NCI-H1092 (cell line): Measurements from ENCODE around the gene GTF3A.
A peak's percentile ranks its signal among the peaks of the same experiment; 100 is the strongest.

ENCODE experiments used
- DNase-seq: peaks from one replicate; lab custom pipeline; 2025; lab: John Stamatoyannopoulos, UW

Gene GTF3A

DNA sequence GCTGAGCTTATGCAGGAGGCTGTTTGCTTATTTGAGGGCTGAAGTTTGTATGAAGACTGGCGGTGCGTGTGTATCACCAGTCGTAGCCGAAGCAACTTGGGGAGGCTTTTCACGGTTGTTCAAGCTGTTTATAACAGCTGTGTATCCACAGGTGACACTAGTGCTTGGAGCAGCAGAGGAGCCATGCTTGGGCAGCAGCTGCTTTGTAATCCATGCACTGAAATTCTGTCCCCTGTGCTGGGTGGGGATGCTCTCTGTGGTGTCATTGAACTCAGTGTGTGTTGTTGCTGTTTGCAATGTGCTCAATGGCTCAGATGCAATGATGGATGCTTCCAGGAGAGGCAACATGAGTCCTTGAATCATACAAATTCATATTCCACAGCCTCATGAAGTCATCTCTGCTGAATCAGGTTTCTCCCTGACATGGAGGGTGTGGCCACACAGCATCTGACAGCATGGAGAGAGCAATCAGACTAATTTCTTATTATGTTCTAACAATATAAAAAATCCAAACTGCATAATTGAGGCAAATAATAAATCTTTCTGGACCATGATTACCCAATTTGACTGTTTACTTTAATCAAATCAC is 18.8 kb upstream of the GTF3A start:
- DNase-seq: no peak

DNA sequence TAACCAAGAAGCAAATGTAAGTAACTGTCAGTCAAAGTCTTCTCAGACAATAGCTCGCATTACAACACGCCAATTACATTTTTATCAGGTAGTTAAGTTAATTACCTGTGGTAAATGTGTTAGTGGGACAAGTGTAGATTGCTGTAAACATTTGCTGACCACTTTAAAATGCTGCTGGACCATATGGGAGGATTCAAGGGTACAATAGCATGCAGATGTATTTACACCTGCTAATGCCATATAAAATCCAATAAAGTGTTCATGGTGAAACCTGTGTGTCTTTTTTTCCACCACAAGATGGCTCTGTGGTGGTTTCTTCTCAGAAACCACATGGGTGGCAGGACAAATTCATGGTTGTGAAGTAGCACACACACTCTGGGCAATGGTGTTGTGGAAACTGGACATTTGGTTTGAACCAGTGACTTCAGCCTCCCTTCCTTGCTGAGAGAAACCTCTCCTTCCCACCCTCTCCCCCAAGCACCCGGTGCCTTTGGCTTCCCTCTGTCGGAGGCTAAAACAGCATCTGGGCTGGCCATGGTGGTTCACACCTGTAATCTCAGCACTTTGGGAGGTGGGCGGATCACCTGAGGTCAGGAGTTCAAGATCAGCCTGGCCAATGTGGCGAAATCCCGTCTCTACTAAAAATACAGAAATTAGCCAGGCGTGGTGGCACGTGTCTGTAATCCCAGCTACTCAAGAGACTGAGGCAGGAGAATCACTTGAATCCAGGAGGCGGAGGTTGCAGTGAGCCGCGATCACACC is 18.1 kb upstream of the GTF3A start:
- peak; percentile 56 for DNase-seq

DNA sequence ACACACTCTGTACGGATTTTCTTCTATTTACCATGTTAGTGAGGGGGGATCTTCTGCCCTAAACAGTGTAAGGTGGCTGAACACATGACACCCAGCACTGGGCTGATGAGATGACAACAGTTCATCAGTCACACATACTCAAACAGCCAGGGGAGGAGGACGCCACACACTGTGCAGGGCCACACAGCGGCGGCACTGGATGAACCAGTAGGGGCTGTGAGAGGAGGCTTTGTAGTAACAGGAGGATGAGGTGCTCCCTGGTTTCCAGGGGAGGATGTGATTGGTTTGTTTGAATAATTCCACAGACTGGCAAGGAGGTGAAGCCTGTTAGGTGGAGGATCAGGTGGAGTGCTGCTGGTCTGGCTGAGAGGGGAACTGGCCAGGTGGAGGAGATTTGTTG is 16.3 kb upstream of the GTF3A start:
- DNase-seq: no peak

DNA sequence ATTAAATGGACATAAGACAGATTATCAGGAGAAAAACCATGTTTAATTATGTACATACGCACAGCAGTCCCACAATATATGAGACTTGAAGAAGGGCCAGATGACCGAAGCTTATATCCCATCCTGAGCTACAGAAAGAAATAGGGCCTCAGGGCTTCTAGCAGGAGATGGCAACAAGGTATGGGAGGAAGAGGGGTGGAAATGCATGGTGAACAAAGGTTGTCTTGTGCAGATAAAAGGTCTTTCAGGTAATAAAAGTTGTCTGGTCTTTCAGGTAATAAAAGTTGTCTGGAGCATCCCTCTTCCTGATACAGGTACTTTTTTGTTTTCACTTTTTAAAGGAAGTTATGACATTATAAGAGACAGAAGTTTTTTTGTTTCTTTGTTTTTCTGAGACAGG is 15.4 kb upstream of the GTF3A start:
- DNase-seq: no peak

DNA sequence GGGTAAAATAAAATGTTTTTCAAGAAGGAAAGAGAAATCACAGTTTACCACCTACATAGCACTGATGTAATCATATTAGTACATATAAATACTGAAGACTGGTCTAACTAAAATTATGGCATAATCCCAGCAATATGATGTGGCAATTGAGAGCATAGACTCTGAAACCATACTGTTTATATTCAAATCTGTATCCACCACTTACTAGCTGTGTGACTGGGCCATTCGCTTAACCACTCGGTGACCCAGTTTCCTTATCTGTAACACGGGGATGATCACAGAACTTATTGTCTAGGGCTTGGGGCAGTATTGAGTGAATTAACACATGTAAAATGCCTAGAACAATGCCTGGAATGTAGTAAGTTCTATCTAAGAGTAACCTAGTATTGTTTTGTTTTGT is 13.1 kb upstream of the GTF3A start:
- DNase-seq: no peak

DNA sequence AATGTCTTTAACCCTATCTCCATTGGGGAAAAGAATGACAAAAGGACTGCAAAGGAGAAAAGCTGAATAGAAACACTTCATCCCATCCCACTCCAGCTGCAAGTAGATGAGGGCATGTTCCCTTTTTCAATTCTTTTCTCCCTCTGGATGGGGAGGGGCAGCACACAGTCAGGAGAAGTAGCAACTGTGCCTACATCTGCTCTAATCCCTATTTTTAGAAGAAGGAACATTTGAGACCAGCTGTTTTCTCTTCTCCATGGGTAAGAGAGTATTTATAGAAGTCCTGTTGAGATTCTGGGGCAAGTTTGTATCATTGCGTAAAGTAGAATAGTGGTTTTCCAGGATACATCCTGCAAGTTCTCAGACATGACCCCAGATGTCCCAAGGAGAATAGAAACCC is 9.3 kb upstream of the GTF3A start:
- no peak for DNase-seq

DNA sequence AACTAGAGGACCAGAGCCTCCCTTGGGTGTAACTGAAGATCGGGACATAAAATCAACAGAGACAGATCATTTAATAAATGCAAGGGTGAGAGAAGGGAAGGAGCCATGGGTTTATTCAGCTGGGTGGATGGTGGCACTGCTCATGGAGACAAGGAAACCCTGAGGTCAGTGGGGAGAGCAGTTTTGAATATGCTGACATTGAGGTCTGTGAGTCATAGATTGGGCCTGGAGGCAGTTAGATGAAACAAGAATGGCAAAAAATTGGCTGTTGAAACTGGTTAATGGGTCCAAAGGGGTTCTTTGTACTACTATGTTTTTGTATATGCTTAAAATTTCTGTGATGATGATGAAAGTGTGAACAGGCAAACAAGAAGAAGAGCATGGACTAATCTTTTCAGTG is 5.1 kb upstream of the GTF3A start:
- no peak for DNase-seq

DNA sequence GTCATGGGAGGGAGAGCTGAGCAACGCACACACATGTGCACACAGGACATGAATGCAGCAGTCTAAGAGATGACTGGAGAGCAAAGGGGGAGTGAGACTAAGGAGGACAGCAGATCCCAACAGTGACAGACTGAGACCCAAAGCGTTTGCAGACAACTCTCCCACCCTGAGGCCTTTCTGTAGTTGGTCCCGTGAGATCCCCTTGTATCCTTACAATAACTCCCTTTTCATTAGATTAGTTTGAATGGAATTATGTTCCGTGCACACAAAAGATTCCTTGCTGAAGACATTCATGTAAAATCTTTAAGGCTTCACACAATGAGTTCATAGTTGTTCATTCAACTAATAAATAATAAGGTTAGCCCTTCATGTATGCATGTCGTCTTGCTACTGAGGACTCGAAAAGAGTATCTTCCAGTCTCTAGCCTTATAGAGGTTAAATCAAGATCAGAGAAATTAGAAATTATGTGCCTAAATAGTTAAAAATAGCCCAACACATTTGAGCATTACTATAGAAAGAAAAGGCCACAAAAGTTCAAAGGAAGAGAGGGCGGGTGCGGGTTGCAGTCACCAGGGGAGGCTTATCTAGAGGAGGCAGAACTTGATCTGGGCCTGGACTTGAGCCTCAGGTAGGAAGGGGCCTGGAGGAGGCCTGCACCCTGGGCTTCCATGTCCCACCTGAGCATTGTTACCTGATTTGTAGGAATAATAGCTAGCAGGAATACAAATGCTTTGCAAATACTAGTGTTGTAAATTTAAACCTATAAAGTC is 3.1 kb upstream of the GTF3A start:
- DNase-seq: no peak

DNA sequence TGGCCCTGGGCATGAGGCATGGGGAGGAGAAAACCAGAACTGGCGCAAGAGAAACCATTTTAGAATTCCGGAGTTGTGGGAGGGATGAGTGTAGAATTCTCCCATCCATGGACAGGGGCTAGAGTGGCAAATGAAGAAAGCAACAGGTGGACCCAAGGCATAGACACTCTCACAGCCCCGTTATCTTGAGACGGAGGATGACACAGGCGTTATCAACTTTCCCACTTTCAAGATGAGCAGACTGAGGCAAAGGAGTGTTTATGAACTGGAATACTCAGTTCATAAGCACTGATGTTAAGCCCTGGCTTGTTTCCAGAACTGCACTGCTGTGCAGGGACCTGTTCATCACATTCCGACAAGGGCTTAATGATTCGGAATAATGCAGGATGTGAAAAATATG is 1.1 kb upstream of the GTF3A start:
- no peak for DNase-seq

DNA sequence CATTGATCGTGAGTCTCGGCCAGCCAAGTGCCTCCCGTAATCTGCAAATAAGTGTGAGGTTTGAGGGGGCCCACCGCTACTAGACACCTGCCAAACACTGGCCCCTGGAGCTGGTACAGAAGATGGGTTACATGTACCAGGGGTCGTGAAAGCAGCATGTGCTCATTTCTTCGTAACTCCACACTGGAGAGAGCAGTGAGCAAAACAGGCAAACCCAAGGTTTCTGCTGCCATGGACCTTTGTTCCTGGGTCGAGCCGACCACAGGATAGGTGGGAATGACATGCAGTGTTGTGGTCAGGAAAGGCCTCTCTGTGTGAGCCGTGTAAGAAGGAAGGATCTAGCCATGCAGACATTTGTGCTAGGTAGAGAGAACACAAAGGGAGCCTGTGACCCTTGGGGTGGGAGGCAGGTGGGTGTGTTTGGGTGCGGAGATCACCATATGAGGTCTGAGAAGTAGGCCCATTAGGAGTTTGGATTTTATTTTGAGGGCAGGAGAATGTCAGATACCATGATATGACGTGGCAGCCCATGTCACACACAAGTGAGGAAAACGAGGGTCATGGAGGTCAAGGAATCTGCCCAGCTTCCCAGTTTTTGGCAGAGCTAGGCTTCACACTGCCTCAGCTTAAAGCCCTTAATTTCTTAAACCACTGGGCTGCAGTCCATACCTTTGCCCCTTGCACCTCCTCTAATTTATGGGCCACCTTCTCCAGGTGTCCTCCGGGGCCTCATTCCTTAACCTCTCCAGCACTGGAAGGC is 919 bp downstream of the GTF3A start:
- no peak for DNase-seq

DNA sequence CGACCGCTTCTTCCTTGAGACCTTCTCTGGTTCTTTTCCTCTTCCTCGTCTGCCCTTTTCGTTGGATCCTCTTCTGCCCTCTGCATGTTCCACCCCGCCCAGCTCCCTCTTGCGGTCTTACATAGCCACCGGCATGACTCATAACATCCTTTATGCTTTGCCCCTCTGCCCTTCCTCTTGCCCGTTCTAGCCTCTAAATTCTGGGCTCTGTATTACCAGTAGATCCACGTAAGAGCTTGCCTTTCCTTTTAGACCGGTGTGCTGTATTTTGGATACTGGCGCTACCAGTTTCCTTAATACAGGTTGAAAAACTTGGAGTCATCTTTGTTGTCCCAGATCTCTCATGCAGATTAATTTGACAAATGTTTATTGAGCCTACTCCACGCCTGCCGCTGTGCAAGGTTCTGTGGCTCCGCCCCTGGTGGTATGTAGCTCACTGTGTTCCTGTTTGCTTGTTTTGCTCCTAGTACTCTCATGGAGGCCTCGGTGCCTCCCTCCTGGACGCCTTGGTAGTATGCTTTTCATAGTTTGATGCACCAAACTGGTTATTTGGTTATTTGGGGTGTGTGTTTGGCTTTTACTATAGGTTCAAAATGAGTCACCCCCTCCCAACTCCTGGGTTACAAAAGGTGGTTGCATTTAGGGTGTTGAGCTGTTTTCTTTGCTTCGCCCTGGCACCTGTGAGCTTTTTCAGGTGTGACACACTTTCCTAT is 1.7 kb downstream of the GTF3A start:
- peak; percentile 54 for DNase-seq

DNA sequence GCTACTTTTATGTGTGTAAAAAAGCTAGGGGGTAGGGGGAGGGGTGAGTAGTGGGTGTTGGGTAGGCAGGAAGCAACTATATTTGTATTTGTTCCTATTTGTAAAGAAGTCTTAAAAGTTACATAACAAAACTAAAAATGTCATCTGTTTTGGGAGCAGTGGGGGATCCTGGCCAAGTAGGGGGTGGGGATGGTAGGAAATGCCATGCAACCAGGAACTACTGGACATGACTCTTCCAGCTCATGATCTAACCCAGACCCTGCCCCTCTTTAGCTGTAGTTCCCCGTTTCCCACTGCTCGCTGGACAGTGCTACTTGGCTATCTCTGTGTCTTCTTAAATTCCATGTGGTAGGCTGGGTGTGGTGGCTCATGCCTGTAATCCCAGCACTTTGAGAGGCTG is 3.2 kb downstream of the GTF3A start:
- no peak for DNase-seq

DNA sequence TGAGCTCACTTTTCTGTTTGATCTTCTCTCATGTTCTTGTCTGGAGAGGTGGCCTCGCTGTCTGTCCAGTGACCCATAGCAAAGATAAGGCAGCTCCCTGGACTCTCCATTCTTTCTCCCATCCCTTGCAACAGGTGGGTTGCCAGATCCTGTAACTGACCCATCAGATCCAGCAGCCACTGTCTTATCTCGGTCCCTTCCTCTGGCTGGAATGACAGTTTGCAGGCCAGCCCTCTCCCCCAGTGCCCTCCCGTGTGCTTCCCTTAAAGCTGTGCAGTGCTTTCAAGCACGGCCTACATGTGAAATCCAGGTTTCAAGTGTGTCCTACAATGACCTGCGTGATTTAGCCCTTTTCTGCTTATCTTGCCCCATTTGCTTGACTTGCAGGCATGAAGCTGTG is 3.7 kb downstream of the GTF3A start:
- DNase-seq: no peak

DNA sequence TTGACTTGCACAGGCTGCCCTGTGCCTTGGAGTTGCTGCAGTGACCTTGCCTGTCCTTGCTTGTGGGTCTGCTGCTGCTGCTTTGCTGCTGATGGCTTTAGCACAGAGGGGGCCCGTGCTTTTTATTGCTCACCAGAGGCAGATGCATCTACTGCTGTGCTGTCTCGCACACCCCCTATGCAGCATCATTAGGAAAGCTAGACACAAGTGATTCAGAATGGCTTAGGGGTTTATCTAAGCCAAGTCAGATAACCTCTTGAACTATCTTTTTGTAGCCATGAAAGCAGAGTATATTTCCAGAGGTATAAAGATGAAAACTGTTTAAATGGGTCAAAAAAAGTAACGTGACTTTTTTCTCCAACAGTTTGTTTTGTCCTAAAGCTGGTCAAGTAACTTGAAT is 7.8 kb downstream of the GTF3A start:
- no peak for DNase-seq

DNA sequence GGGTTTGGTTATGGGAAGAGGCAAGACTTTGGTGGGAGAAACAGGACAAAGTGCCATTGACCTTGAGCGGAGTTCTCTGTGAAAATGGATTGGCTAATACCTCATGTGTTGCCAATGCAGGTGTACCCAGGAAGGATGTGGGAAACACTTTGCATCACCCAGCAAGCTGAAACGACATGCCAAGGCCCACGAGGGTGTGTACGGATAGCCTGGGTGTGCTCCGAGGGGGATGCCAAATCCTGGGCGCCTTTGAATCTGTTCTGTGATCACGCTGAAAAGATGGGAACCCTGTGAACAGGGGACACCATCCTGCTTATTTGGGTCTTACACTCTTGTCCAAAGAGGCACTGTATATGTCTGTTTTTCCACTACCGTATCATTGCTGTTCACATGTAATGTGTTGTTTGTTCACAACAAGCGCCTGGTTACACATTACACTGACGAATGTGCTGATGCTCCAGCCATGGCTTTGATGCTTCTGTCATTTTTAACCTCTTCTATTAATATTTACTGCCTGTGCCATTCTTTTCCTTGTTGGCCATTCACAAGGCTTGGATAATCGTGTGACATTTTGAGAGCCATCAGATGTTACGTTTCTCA is 8.3 kb downstream of the GTF3A start:
- DNase-seq: no peak

DNA sequence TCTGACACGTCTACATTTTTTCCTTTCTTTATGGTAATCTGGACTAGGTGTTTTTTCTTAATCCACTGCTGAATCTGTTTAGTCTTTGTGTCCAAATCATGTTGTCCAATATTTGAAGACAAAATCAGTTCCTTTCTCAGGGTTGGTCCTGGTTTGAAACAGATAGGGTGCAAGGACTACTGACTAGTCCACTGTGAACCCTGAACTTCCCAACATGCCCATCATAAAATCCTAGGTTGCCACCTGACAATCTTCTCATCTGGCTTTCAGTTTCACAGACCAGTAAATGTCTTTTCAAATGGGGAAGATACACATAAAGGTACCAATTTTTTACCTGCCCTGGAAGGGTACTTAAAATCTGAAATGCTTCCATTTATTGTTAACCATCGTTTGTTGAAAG is 12.7 kb downstream of the GTF3A start:
- no peak for DNase-seq

DNA sequence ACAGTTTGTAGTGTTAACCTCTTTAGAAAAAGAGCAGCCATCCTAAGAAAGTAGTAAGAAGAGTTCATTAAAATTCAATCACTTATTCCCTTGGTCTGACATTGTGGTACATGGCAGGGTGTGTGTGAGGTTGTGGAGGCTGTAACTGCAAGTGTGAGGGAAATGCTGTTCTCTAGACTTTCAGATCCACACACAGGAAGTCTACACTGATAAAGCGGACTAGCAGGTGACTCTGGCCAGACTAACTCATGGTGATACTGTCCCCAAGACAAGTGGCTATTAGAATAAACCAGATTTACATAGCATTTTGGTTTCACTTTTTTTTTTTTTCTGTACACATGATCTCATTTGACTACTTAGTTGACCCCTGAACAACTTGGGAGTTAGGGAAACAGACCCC is 16.0 kb downstream of the GTF3A start:
- no peak for DNase-seq

DNA sequence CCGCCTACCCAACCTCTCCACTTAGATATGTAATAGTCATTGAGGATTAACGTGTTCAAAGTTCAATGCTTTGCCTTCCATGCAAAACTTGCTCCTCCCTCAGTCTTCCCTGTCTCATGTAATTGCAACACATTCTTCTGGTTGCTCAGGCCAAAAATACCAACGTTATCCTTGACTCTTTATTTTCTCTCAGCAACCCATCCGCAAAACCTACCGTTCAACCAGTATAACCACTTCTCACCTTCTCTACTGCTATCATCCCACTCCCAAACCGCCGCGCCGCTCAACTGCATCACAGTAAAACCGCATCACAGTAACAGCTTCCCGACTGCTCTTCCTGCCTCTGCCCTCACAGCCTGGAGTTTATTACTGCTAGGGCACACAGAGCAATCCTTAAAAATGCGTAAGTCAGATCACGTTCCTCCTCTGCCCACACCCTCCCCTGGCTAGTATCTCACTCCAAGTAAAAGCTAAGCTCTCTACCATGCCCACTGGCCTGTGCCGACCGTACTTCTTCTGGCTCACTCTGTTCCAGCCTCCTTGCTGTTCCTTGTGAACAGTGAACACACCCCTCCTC is 17.7 kb downstream of the GTF3A start:
- no peak for DNase-seq

DNA sequence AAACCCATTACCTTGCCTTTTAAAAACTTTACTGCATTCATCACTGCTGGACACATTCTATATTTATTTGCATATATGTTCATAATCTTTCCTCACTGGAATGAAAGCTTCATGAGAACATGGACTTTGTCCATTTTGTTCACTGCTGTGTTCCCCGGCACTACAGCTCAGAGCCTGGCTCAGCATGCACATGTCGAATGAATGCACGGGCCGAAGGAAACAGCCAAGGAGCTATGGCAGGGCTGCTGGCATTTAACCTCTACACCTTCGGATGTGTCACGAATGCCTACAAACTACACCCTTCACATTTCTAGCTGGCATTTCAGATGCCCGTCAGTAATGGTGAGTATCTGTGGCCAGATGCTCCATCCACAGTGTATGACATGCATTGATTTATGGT is 18.4 kb downstream of the GTF3A start:
- no peak for DNase-seq

DNA sequence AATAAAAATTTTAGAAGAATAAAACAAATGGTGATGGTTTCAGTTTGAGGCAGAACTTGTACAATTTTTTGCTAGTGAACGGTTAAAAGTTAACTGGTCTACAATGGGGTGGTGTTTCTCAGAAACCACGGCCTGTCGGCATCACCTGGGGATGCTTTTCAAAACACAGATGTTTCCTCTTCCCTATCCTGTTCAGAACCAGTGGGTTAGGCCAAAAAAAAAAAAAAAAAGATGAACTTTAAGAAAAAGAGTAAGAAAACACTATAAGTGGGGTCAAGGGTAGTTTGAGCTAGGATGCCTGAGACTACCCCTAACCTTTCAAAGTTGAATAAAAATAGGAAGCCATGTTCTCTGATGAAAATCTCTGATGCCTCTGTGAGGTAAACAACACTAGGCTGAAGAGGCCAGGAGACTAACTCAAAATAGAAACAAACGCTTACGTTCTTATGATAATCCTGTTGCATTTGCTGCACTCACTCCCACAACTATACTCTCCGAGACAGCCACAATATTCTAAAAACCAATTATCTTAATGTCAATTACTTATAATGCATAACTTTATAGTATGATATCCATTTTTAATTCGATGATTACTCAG is 22.7 kb downstream of the GTF3A start:
- no peak for DNase-seq

DNA sequence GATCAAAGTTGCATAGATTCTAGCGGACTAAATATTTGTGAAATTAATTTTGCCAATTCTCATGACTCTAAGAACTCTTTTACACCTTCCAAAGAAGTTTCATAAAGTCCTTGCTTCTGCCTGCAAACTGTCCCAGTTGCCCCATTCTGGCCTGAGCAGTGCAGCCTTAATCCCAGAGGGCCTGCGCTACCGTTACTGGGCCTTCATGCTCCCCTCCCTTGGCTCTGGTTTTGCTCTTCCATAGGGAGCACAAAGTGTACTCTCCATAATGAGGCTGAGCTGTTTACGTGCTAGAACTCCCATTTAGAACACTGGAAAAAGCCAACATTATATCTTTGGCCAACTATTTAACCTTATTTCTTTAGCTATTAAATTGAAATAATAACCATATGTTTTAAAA is 23.9 kb downstream of the GTF3A start:
- no peak for DNase-seq
